NCI-H226 (cell line): ENCODE results near the gene HABP4.
"Not testable (repeated sequence)": the region's sequence is repeated elsewhere in the genome, so short reads cannot be mapped to it uniquely, and the experiment has no call there.

Experiments used
- DNase-seq: peaks from one replicate; pipeline ENCODE4 v3.0.0-alpha.2; 2015

HABP4 gene

GRCh38 chr9:96500696-96501632 lies 51.0 kb downstream of the HABP4 start:
- DNase-seq: no peak

GRCh38 chr9:96501633-96502538 lies 51.9 kb downstream of the HABP4 start:
- DNase-seq: no peak

- DNase-seq: no peak
These were observed 52.8 kb downstream of the HABP4 start for GRCh38 chr9:96502539-96503373.

GRCh38 chr9:96503374-96503748 lies 53.4 kb downstream of the HABP4 start:
- DNase-seq: not testable (repeated sequence)

GRCh38 chr9:96503918-96504317 lies 53.9 kb downstream of the HABP4 start:
- no peak for DNase-seq

GRCh38 chr9:96505316-96505991 lies 55.5 kb downstream of the HABP4 start:
- no peak for DNase-seq

GRCh38 chr9:96508227-96508940 lies 58.4 kb downstream of the HABP4 start:
- DNase-seq: no peak

GRCh38 chr9:96509026-96509425 lies 59.1 kb downstream of the HABP4 start:
- DNase-seq: no peak

- DNase-seq: no peak
These were observed 59.9 kb downstream of the HABP4 start for GRCh38 chr9:96509848-96510247.

GRCh38 chr9:96510258-96510657 lies 60.3 kb downstream of the HABP4 start:
- DNase-seq: no peak

GRCh38 chr9:96512240-96512639 lies 62.3 kb downstream of the HABP4 start:
- DNase-seq: no peak

- peak; percentile 22 for DNase-seq
These were observed 63.7 kb downstream of the HABP4 start for GRCh38 chr9:96513622-96514021.

- peak; percentile 5 for DNase-seq
These were observed 64.3 kb downstream of the HABP4 start for GRCh38 chr9:96514108-96514799.

GRCh38 chr9:96514800-96515158 lies 64.8 kb downstream of the HABP4 start:
- DNase-seq: no peak

GRCh38 chr9:96515621-96516470 lies 65.9 kb downstream of the HABP4 start:
- DNase-seq: no peak

- no peak for DNase-seq
These were observed 69.1 kb downstream of the HABP4 start for GRCh38 chr9:96519095-96519494.

- DNase-seq: no peak
These were observed 69.8 kb downstream of the HABP4 start for GRCh38 chr9:96519787-96520186.

- no peak for DNase-seq
These were observed 72.4 kb downstream of the HABP4 start for GRCh38 chr9:96522366-96522765.

- DNase-seq: no peak
These were observed 73.4 kb downstream of the HABP4 start for GRCh38 chr9:96523374-96523773.

GRCh38 chr9:96524045-96524444 lies 74.1 kb downstream of the HABP4 start:
- no peak for DNase-seq
